OCI-LY7 (cell line): ENCODE results near the gene IGSF11. TPM values are rescaled to one million over a fixed set of nuclear protein-coding genes. Genes with fewer than 3 reads are reported as not detected.

ENCODE experiments used
- BruUV-seq: library from RNA; stranded (reverse); fragments of 400-500 nt; replicated peaks from 2 replicates; lab custom pipeline; 2021; lab: Mats Ljungman, UMichigan
- CTCF ChIA-PET: fragments of 300-600 bp; sonication (Branson Sonifier 250); formaldehyde crosslinking; loops from one replicate; lab custom pipeline; 2022; ENCODE audit warnings: antibody characterized with exemption; ENCODE audit not compliant: unreplicated experiment; lab: Charles Lee
- POLR2A ChIA-PET: fragments of 300-600 bp; sonication (Branson Sonifier 250); formaldehyde crosslinking; loops from one replicate; lab custom pipeline; 2022; ENCODE audit warnings: antibody characterized with exemption; lab: Charles Lee
- DNase-seq: peaks from one replicate; pipeline ENCODE4 v3.0.0-alpha.2; 2015; ENCODE audit warnings: low spot score
- H2AFZ ChIP-seq: fragments of 200-600 bp; sonication (generic), shearing (Covaris generic); 2 replicates; pipeline ENCODE4 v1.6.1; 2014; ENCODE audit warnings: mild to moderate bottlenecking, antibody characterized with exemption, low read length, moderate library complexity
- H3K27ac ChIP-seq: fragments of 200-600 bp; sonication (generic); 2 replicates; pipeline ENCODE4 v1.5.1; 2014; ENCODE audit warnings: mixed run types, low read depth, mild to moderate bottlenecking, moderate library complexity, low read length, inconsistent platforms; ENCODE audit not compliant: poor library complexity, severe bottlenecking
- H3K36me3 ChIP-seq: fragments of 200-600 bp; sonication (generic); 2 replicates; pipeline ENCODE4 v1.6.1; 2014; ENCODE audit warnings: mild to moderate bottlenecking, antibody characterized with exemption, low read length, moderate library complexity, mixed read lengths; ENCODE audit not compliant: insufficient read depth
- H3K4me1 ChIP-seq: fragments of 200-600 bp; sonication (generic); 2 replicates; pipeline ENCODE4 v1.5.1; 2014; ENCODE audit warnings: mild to moderate bottlenecking, low read length; ENCODE audit not compliant: insufficient read depth, poor library complexity, severe bottlenecking
- H3K4me2 ChIP-seq: fragments of 200-600 bp; sonication (generic); 2 replicates; pipeline ENCODE4 v1.6.1; 2014; ENCODE audit warnings: mild to moderate bottlenecking, low read length
- H3K4me3 ChIP-seq: fragments of 200-600 bp; sonication (generic); 2 replicates; pipeline ENCODE4 v1.5.1; 2014; ENCODE audit warnings: mild to moderate bottlenecking, low read depth, low read length; ENCODE audit not compliant: poor library complexity, severe bottlenecking
- H3K79me2 ChIP-seq: fragments of 200-600 bp; sonication (generic); 2 replicates; pipeline ENCODE4 v1.6.1; 2016; ENCODE audit warnings: low read depth, mild to moderate bottlenecking, low read length, moderate library complexity, mixed read lengths; ENCODE audit not compliant: insufficient read depth
- H3K9me2 ChIP-seq: fragments of 200-600 bp; sonication (generic); 2 replicates; pipeline ENCODE4 v1.6.1; 2016; ENCODE audit warnings: mild to moderate bottlenecking, low read length, mixed read lengths; ENCODE audit not compliant: insufficient read depth
- H3K9me3 ChIP-seq: fragments of 200-600 bp; sonication (generic); 2 replicates; pipeline ENCODE4 v1.6.1; 2014; ENCODE audit warnings: mild to moderate bottlenecking, mixed run types, low read length, mixed read lengths
- H4K20me1 ChIP-seq: fragments of 200-600 bp; sonication (generic); 2 replicates; pipeline ENCODE4 v1.6.1; 2014; ENCODE audit warnings: mild to moderate bottlenecking, antibody characterized with exemption, low read length, moderate library complexity, mixed read lengths; ENCODE audit not compliant: insufficient read depth
- CTCF ChIP-seq: fragments of 200-600 bp; sonication (generic); conservative IDR thresholded peaks from 2 replicates; pipeline ENCODE4 v1.5.1; 2014; ENCODE audit warnings: mild to moderate bottlenecking, antibody characterized with exemption, low read length, moderate library complexity, mixed read lengths
- EZH2phosphoT487 ChIP-seq: fragments of 200-600 bp; sonication (generic); IDR thresholded peaks from 2 replicates; pipeline ENCODE4 v1.6.1; 2018; ENCODE audit warnings: low read depth, borderline replicate concordance, mild to moderate bottlenecking, mixed run types, antibody characterized with exemption, low read length, moderate library complexity, mixed read lengths
- intact Hi-C: fragments of 100-400 bp; cut with micrococcal nuclease; formaldehyde crosslinking; loops from one replicate; pipeline ENCODE4 v1.10.0; 2022; ENCODE audit not compliant: unreplicated experiment
- total RNA-seq, 2 experiments: library from RNA; depleted of rRNA in 1 of 2; stranded (reverse); fragments of >200 nt in 1 of 2; shearing (Covaris generic) in 1 of 2; gene quantifications; 2 replicates each; pipeline ENCODE4 v1.2.3, GENCODE V29; 2014 to 2022

Gene IGSF11
- total RNA-seq, 2 experiments from 2014 or later = not detected

- Histone ChIP-seq H3K4me1 (no peaks in the 10 kb centered on the region), H3K79me2 (no peaks in the 10 kb centered on the region), H3K4me3 (no peak overlapping the region), H4K20me1 (no peaks in the 10 kb centered on the region), H3K27ac (no peak overlapping the region), H3K9me3 (no peaks in the 10 kb centered on the region), H3K9me2 (no peaks in the 10 kb centered on the region), H2AFZ (no peak overlapping the region), H3K36me3 (no peaks in the 10 kb centered on the region), H3K4me2 (no peak overlapping the region)
- intact Hi-C loops = no loop called here
- BruUV-seq = no TSS peak
- TF ChIP-seq CTCF = no peak
- DNase-seq = no peak
- ChIA-PET CTCF (no interaction called here), POLR2A (no interaction called here)
Observed at GRCh38 chr3:118988198-118989130, 46.2 kb downstream of the IGSF11 start.

GRCh38 chr3:118987477-118987876, 47.2 kb downstream of the IGSF11 start:
- Histone ChIP-seq H4K20me1 (no peaks in the 10 kb centered on the region), H3K9me2 (no peaks in the 10 kb centered on the region), H3K79me2 (no peaks in the 10 kb centered on the region), H3K4me2 (no peak overlapping the region), H3K36me3 (no peaks in the 10 kb centered on the region), H3K4me1 (no peaks in the 10 kb centered on the region), H3K27ac (no peak overlapping the region), H3K9me3 (no peaks in the 10 kb centered on the region), H3K4me3 (no peak overlapping the region), H2AFZ (no peak overlapping the region)
- TF ChIP-seq EZH2phosphoT487 (no peak), CTCF (no peak)
- BruUV-seq = no TSS peak
- ChIA-PET POLR2A (interaction anchor here (0.8 kb wide), 1 partner anchor 155 kb away, joined by 4 read pairs; no protein-coding TSS in a partner anchor), CTCF (no interaction called here)
- no peak for DNase-seq
- intact Hi-C loops = no loop called here

GRCh38 chr3:118986734-118987133, 47.9 kb downstream of the IGSF11 start:
- Histone ChIP-seq H3K9me2 (no peaks in the 10 kb centered on the region), H3K4me2 (no peak overlapping the region), H4K20me1 (no peaks in the 10 kb centered on the region), H3K27ac (no peak overlapping the region), H3K79me2 (no peaks in the 10 kb centered on the region), H2AFZ (no peak overlapping the region), H3K4me3 (no peak overlapping the region), H3K4me1 (no peaks in the 10 kb centered on the region), H3K9me3 (no peaks in the 10 kb centered on the region), H3K36me3 (no peaks in the 10 kb centered on the region)
- ChIA-PET POLR2A (interaction anchor here (0.8 kb wide), 1 partner anchor 155 kb away, joined by 4 read pairs; no protein-coding TSS in a partner anchor), CTCF (no interaction called here)
- TF ChIP-seq CTCF (no peak), EZH2phosphoT487 (no peak)
- no TSS peak for BruUV-seq
- intact Hi-C loops = no loop called here
- DNase-seq = no peak
